ENCODE measurements around the gene FBXW4. TPM values are rescaled to one million over a fixed set of nuclear protein-coding genes. Genes with fewer than 3 reads are reported as not detected.

Gene FBXW4
- total RNA-seq, 4 donors from 2014 or later = 28.0 to 106 (median 58.1) TPM

GRCh38 chr10:101616415-101617101 lies 78.4 kb downstream of the FBXW4 start:
- H3K9me3 ChIP-seq = no peaks in the 10 kb centered on the region
- TF ChIP-seq POLR2A (IDR thresholded peaks at IDR 0.05) (no peak), CTCF (IDR thresholded peaks at IDR 0.05) (no peak)
- H3K4me3 ChIP-seq = no peak overlapping the region
- H3K27me3 ChIP-seq = no peaks in the 10 kb centered on the region
- H3K27ac ChIP-seq = no peak overlapping the region
- no peaks in the 10 kb centered on the region for H3K4me1 ChIP-seq
- peaks cover 0 to 49% (median 0%) of the 10 kb centered on the region in 3 donors for H3K36me3 ChIP-seq
- DNase-seq = no peak

GRCh38 chr10:101615525-101616116 lies 79.3 kb downstream of the FBXW4 start:
- Histone ChIP-seq H3K4me1 (no peaks in the 10 kb centered on the region), H3K27ac (no peak overlapping the region), H3K9me3 (no peaks in the 10 kb centered on the region), H3K36me3 (peaks cover 0 to 50% (median 0%) of the 10 kb centered on the region in 3 donors), H3K27me3 (no peaks in the 10 kb centered on the region), H3K4me3 (no peak overlapping the region)
- TF ChIP-seq CTCF (IDR thresholded peaks at IDR 0.05) (no peak), POLR2A (IDR thresholded peaks at IDR 0.05) (no peak)
- DNase-seq = no peak

GRCh38 chr10:101614663-101615524 lies 80.1 kb downstream of the FBXW4 start:
- Histone ChIP-seq H3K4me1 (no peaks in the 10 kb centered on the region), H3K27me3 (no peaks in the 10 kb centered on the region), H3K36me3 (peaks cover 0 to 51% (median 0%) of the 10 kb centered on the region in 3 donors), H3K27ac (no peak overlapping the region), H3K9me3 (no peaks in the 10 kb centered on the region), H3K4me3 (no peak overlapping the region)
- no peak for TF ChIP-seq POLR2A (IDR thresholded peaks at IDR 0.05)
- no peak for TF ChIP-seq CTCF (IDR thresholded peaks at IDR 0.05)
- DNase-seq = no peak

GRCh38 chr10:101613646-101614045 lies 81.3 kb downstream of the FBXW4 start:
- H3K27me3 ChIP-seq = no peaks in the 10 kb centered on the region
- H3K27ac ChIP-seq = no peak overlapping the region
- H3K4me3 ChIP-seq = no peak overlapping the region
- no peak for DNase-seq
- H3K4me1 ChIP-seq = no peaks in the 10 kb centered on the region
- peaks cover 0 to 58% (median 0%) of the 10 kb centered on the region in 3 donors for H3K36me3 ChIP-seq
- no peaks in the 10 kb centered on the region for H3K9me3 ChIP-seq
- TF ChIP-seq CTCF (IDR thresholded peaks at IDR 0.05) (no peak), POLR2A (IDR thresholded peaks at IDR 0.05) (no peak)

GRCh38 chr10:101612872-101613271 lies 82.1 kb downstream of the FBXW4 start:
- DNase-seq = no peak
- no peak for TF ChIP-seq CTCF (IDR thresholded peaks at IDR 0.05)
- Histone ChIP-seq H3K27ac (no peak overlapping the region), H3K4me1 (no peaks in the 10 kb centered on the region), H3K27me3 (no peaks in the 10 kb centered on the region), H3K36me3 (peaks cover 0 to 61% (median 0%) of the 10 kb centered on the region in 3 donors), H3K4me3 (no peak overlapping the region), H3K9me3 (no peaks in the 10 kb centered on the region)
